Stimulated activated CD8-positive, alpha-beta memory T cell treated with anti-CD3 and anti-CD28 coated beads, Interleukin-15, amount 100 ng/mL, for 1 hour (primary cell): ENCODE measurements around the gene UMOD.

Experiments
- DNase-seq: peaks from one replicate; pipeline ENCODE4 v3.0.0-alpha.2; 2020; ENCODE audit warnings: low read depth

The UMOD gene

DNA sequence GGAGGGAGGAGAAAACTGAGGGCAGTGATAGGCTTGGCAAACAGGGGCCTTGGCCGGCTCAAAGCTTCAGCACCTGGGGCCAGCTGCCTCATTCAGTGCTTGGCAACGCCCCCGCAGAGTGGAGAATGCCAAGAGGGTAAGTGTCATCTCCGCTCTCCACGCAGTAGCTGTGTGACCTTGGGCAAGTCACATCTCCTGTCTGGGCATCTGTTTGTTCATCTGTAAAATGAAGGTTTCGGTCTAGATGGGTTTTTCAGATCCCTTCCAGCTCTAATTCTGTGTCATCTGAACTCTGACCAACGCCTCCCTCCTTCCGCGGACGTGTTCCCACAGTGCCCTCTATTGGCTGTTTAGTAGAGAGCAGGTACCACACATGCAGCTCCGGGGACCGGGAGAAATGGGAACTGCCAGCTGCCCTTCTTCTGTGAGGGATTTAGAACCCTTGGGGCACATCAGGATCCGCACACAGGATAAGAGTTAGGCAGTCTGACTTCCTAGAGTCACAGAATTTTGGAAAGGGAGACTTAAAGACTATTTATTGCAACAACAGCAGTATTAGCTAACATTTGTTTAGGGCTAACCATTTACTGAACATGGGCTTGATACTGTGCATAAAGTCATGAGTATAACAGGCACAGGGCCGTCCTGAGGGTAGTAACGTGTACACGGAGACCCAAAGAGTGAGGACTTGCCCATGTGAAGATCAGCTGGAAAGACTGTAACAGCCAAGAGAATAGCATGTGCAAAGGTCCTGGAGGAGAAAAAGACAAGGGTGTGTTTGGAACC, 52.0 kb downstream of the UMOD start:
- DNase-seq, result no peak

- no peak for DNase-seq
Measured at GRCh38 chr16:20298452-20298851, 54.1 kb downstream of the UMOD start.

DNA sequence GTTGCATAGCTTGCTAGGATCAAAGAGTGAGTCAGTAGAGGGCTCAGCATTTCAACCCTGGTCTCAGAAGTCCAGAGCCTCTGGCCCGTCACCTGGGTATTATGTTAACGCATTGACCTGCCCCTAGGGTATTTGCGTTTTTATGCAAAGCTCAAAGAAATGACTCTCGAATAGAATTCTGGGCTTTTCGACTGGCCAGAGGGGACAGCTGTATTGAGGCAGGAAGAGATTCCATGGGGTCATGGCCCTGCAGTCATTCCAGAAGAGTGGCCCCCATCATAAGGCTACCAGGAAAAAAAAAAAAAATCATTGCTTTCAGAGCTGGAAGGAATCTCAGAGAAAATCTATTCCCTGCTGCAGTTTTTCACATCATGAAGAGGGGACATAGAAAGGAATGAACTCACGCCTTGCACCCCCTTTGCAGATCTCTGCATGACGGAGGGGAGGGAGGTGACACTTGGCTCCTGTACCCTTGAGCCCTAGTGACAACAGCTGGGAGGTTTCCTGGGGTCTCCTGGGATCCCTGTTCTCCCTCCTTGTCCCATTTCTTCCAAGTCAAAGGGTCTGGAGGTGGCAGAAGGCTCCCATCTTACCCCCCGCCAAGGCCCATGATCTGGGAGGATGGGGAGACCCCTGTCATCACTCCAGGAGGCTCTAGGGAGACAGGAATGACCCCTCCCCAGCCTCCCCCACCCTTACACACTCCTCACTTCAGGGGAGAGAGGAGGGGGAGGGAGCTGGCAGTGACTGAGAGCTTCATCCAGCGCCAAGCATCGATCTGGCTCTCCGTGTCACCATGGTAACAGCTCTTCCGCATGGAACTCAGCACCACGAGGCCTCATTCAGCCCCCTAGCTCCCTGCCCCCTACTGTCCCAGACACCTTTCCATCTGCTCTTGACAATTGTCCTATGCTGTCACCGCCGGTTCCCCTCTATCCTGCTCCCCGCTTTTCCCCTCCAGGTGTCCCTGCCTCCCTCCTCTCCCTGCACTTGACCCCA, 61.0 kb downstream of the UMOD start:
- DNase-seq, result no peak

GRCh38 chr16:20289571-20289970, 62.9 kb downstream of the UMOD start:
- no peak for DNase-seq

GRCh38 chr16:20285993-20286499, 66.5 kb downstream of the UMOD start:
- DNase-seq, result no peak
